Measurements from ENCODE around the gene FAAP100.
"Not testable (repeated sequence)": the region's sequence is repeated elsewhere in the genome, so short reads cannot be mapped to it uniquely, and the experiment has no call there.

Gene FAAP100

GRCh38 chr17:81552244-81553017 lies at the start of gene FAAP100:
Gene FAAP100, minus strand, starts transcription at chr17:81552353. Its CDS starts 23 bp downstream, at chr17:81552330.
- peak; percentile 62 to 71 for ATAC-seq

GRCh38 chr17:81601525-81602120 lies 49.5 kb upstream of the FAAP100 start:
- peak; percentile 87 for ATAC-seq

- no peak for ATAC-seq
Measured at GRCh38 chr17:81599719-81600486, 47.8 kb upstream of the FAAP100 start.

GRCh38 chr17:81593105-81593871 lies 41.1 kb upstream of the FAAP100 start:
- no peak for ATAC-seq

- ATAC-seq, result no peak
Measured at GRCh38 chr17:81591971-81592370, 39.8 kb upstream of the FAAP100 start.

- ATAC-seq, result no peak
Measured at GRCh38 chr17:81590121-81590520, 38.0 kb upstream of the FAAP100 start.

- no peak for ATAC-seq
Measured at GRCh38 chr17:81589612-81590011, 37.5 kb upstream of the FAAP100 start.

- ATAC-seq, result no peak
Measured at GRCh38 chr17:81586096-81586495, 33.9 kb upstream of the FAAP100 start.

- not testable (repeated sequence) for ATAC-seq
Measured at GRCh38 chr17:81584771-81585170, 32.6 kb upstream of the FAAP100 start.

- ATAC-seq, result no peak
Measured at GRCh38 chr17:81583589-81584342, 31.6 kb upstream of the FAAP100 start.

GRCh38 chr17:81582749-81583148 lies 30.6 kb upstream of the FAAP100 start:
- no peak for ATAC-seq

- ATAC-seq, result no peak
Measured at GRCh38 chr17:81582341-81582740, 30.2 kb upstream of the FAAP100 start.

- no peak for ATAC-seq
Measured at GRCh38 chr17:81581758-81582157, 29.6 kb upstream of the FAAP100 start.

- no peak for ATAC-seq
Measured at GRCh38 chr17:81580481-81580880, 28.3 kb upstream of the FAAP100 start.

GRCh38 chr17:81579821-81580321 lies 27.7 kb upstream of the FAAP100 start:
- no peak for ATAC-seq

- no peak for ATAC-seq
Measured at GRCh38 chr17:81579298-81579697, 27.1 kb upstream of the FAAP100 start.

GRCh38 chr17:81578561-81579225 lies 26.5 kb upstream of the FAAP100 start:
- peak; percentile 88 to 91 for ATAC-seq

GRCh38 chr17:81578038-81578441 lies 25.9 kb upstream of the FAAP100 start:
- no peak for ATAC-seq

GRCh38 chr17:81577278-81578000 lies 25.3 kb upstream of the FAAP100 start:
- no peak for ATAC-seq

GRCh38 chr17:81576621-81577277 lies 24.6 kb upstream of the FAAP100 start:
- ATAC-seq, result no peak

Data from activated CD4-positive, CD25-positive, alpha-beta regulatory T cell treated with anti-CD3 and anti-CD28 coated beads, Interleukin-2, amount 50 U/mL, for 24 hours (primary cell).